HS-5 (cell line): Measurements from ENCODE around the gene ZNF33A.
A peak's percentile ranks its signal among the peaks of the same experiment; 100 is the strongest.
"Not testable (repeated sequence)": the region's sequence is repeated elsewhere in the genome, so short reads cannot be mapped to it uniquely, and the experiment has no call there.

Experiments used
- DNase-seq: peaks from one replicate; pipeline ENCODE4 v3.0.0-alpha.2; 2012; ENCODE audit warnings: low read depth

Gene ZNF33A

GRCh38 chr10:38045129-38045528, 34.7 kb downstream of the ZNF33A start:
- no peak for DNase-seq

DNA sequence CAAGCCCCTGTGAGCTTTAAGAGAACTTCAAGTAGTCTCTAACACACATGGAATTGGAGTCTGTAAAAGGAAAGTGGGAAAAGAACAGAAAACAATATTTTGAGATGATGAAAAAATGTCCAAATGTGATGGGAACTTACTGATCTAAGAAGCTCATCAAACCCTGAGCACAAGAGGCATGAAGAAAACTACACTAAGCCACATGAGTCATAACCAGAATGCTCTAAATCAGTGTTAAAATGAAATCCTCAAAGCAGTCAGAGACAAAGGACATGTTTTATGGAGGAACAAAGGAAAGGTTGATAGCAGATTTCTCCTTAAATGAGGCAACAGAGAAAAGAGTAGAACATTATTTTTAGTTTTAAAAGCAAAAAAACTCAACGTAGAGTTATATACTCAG, 37.2 kb downstream of the ZNF33A start:
- no peak for DNase-seq

DNA sequence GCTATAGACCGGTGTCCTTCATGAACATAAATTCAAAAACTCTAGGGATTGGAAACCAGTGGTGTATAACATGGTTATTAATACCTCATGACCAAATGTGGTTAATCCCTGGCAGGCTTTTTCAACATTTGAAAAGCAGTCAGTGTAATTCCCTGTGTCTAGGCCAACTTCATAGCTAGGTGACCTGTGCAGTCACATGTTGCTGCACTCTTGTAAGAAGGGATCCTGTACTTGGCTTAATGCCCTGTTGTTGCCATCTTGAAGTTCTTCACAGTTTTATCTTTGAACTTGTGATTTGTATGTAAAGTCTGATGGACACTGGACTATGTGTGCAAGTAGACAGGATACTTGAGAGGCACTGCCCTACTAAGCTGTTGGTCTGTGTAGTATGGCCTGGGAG, 39.7 kb downstream of the ZNF33A start:
- DNase-seq, result no peak

DNA sequence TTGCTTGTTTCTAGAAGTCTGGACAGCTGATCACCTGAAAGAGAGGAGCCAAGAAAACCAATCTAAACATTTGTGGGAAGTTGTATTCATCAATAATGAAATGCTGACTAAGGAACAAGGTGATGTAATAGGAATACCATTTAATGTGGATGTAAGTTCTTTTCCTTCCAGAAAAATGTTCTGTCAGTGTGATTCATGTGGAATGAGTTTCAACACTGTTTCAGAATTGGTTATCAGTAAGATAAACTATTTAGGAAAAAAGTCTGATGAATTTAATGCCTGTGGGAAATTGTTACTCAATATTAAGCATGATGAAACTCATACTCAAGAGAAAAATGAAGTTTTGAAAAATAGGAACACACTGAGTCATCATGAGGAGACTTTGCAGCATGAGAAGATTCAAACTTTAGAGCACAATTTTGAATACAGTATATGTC, 43.9 kb downstream of the ZNF33A start:
- peak; percentile 49 for DNase-seq

GRCh38 chr10:38055274-38055894, 44.9 kb downstream of the ZNF33A start:
- DNase-seq, result not testable (repeated sequence)

DNA sequence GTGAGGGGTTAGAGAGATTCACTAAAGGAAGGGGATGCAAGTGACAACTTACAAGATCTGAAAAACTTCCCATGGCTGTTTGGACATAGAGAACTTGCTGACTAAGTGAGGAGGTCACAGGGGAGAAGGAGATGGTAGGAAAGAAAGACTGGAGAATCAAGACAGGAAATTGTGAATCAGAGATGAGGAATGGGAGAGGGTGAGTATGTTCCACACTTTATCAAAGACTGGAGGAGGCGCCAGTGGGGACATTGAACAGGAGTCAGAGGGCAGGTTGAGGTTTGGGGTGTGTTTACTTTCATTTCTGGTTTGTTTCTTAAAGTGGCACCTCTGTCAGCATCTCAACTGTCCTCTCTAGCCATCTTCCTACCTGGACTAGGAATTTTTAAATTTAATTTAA, 59.2 kb downstream of the ZNF33A start:
- DNase-seq, result peak; percentile 18

DNA sequence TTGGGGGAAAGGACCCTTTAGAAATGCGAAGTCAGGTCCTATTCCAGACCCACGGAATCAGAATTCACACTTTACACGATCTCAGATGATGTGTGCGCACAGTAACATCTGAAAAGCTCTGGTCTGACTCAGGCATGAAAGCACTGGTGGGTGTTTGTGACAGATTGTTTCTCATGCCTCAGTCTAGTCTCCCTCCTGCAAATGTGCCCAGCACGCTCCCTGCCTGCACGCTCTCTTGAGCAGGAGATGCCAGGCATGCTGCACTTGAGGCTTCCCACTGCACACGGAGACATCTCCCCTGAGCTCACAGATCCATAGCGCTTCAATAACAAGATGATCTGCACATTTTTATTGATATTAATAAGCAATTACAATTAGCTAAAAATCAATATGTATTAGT, 60.0 kb downstream of the ZNF33A start:
- DNase-seq, result no peak

DNA sequence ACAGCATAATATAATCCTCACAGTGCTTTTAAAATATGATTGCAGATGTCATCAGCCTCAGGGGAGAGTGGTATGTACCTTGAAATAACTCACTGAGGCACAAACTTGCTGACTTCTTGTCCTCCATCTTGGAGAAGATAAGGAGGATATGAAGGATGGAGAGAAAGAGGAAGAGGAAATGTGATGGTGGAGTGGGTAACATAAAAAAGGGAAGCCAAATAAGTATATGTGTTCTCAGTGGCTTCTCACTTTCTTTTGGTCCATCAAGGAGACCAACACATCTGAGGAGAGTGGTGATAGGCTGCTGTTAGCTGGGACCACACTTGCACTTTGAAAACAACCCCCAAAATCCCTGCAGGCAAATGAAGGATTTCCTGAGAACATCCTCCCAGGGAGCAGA, 62.1 kb downstream of the ZNF33A start:
- DNase-seq, result no peak

GRCh38 chr10:38076687-38077086, 66.2 kb downstream of the ZNF33A start:
- DNase-seq, result no peak

DNA sequence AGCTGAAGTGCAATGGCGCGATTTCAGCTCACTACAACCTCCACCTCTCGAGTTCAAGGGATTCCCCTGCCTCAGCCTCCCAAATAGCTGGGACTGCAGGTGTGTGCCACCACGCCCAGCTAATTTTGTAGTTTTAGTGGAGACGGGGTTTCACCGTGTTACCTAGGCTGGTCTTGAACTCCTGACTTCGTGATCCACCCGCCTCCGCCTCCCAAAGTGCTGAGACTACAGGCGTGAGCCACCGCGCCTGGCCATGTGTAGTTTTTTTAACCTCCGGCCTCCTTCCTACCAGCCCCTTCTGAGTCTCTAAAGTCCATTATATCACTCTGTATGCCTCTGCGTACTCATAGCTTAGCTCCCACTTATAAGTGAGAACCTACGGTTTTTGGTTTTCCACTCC, 82.8 kb downstream of the ZNF33A start:
- not testable (repeated sequence) for DNase-seq

DNA sequence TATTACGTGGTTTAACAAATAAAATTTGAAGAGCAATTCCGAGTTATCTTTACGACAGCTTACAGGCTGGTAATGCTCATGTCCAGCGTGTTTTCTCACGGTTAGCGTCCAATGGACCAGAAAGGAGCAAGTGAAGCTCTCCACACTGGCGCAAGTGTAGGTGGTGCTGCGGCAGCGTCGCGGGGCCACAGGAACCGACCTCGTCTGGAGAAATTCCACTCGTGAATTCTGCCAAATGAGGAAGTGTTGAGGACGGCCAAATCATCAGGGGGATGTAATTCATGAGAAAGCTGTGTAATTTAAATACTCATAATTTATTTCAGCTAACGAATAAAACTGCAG, 83.3 kb downstream of the ZNF33A start:
- DNase-seq, result no peak

DNA sequence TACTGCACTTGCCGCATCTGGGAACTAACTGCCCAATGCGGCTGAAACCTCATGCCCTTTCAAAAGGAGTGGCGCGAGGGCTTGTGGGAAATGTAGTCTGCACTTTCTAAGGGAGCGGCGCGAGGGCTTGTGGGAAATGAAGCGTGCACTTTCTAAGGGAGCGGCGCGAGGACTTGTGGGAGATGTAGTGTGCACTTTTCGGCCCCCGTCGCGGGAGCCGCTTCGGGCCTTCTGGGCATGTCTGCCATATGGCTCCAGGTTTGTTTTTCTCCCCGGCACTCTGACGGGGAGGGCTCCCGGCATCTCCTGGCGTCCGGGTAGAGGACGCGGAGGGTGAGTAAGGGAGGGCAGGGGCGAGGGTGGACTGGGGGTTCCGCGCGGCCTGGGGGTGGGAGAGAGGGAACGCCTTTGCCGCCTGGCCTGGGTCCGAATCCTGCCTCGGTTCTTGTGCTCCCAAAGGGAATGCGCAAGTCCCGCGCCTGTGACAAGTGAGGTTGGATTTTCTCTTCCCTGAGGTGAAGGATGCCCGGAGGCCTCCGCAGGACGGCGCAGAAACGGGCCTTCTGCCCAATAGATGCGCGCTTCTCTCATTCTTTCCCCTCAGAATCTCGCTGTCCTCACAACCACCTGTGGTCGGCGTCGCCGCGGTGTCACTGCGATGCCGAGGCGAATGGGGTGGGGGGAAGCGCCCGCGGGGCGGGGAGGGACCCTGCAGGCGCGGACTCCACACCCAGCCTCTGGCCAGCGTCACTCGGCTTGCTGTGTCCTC, 83.9 kb downstream of the ZNF33A start, which contains the start of gene ZNF37A:
TSS of gene ZNF37A (plus strand) at position 180 of the 769 bp plus-strand sequence. CDS start 2,281 bp downstream, outside the sequence.
- DNase-seq, result peak; percentile 45

DNA sequence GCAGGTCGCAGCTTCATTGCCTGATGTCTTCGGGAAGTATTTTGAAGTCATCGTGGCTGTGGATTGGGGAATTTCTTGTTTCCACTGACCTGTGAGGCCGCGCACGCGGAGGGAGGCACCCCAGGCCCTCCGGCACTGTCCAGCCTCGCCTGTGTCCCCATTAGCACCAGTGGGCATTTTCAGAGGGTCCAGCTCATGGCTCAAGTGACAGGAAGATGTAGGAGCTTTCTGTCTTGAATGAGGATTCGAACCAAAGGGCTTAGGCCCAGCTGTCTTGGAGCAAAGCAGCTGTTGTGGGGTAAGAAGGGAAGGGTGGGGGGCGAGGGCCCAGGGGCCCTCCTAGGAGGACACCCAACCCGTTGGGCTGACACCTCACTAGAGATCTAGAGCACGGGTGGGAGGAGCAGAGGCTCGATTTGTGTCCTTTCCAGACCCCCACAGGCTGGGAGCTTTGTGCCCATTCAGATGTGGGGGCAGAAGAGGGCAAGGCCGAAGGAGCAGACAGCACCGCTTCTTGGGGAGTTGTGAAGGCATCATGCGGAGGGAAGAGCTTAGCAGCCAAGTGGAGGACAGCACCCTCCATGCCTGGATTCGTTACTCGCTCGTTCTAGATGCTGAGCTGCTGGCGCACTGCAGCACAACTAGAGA, 84.6 kb downstream of the ZNF33A start:
- no peak for DNase-seq

- DNase-seq, result no peak
These were observed 92.4 kb downstream of the ZNF33A start for GRCh38 chr10:38102880-38103279.

- DNase-seq, result no peak
These were observed 93.3 kb downstream of the ZNF33A start for GRCh38 chr10:38103756-38104155.

- DNase-seq, result no peak
These were observed 101.7 kb downstream of the ZNF33A start for GRCh38 chr10:38112159-38112558.
